Astrocyte of the cerebellum (primary cell): ENCODE results near the gene GMEB2.

Source experiments
- DNase-seq: peaks from one replicate; pipeline ENCODE4 v3.0.0-alpha.2; 2011; ENCODE audit warnings: low read depth
- H3K4me3 ChIP-seq: 2 replicates; pipeline ENCODE4 v1.5.1; 2011; ENCODE audit warnings: mild to moderate bottlenecking, low read depth, low read length, moderate library complexity
- in situ Hi-C: cut with HindIII; loops from 2 replicates; pipeline ENCODE4 v1.10.0; 2017; ENCODE audit warnings: low sequenced_read_pairs
- TF ChIP-seq, protein P1 (sequence below): IDR thresholded peaks from 2 replicates; pipeline ENCODE4 v1.5.1; 2012; ENCODE audit warnings: low read length, low read depth, moderate library complexity, mild to moderate bottlenecking; ENCODE audit errors: missing control alignments

GMEB2 gene

DNA sequence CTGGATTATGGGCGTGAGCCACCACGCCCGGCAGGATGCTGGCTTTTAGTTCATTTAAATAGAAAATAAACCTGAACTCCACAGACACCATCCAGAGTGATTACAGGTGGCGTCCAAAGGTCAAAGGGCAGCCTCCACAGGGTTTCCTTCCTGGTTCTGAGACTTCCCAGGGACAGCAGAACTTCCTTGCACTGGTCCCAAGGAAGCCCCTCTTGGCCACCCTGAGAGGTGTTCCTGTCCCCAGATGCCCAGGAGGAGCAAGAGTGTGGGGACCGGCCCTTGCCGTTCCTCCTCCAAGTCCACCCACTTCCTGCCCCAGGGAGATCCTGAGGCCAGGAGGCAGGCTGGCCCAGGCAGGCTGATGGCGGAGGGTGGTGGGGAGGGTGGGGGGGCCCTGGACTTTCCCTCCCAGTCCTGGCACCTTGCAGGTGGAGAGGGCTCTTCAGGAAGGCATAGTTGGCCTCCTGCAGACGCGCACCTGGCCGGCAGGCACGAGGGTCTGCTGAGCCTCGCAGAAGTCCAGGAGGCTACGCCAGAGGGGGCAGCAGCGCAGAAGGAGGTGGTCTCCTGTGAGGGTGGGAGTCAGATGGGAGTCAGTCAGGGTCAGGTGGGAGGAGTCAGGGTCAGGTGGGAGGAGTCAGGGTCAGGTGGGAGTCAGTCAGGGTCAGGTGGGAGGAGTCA, 68.0 kb downstream of the GMEB2 start:
- TF ChIP-seq, protein P1, sequence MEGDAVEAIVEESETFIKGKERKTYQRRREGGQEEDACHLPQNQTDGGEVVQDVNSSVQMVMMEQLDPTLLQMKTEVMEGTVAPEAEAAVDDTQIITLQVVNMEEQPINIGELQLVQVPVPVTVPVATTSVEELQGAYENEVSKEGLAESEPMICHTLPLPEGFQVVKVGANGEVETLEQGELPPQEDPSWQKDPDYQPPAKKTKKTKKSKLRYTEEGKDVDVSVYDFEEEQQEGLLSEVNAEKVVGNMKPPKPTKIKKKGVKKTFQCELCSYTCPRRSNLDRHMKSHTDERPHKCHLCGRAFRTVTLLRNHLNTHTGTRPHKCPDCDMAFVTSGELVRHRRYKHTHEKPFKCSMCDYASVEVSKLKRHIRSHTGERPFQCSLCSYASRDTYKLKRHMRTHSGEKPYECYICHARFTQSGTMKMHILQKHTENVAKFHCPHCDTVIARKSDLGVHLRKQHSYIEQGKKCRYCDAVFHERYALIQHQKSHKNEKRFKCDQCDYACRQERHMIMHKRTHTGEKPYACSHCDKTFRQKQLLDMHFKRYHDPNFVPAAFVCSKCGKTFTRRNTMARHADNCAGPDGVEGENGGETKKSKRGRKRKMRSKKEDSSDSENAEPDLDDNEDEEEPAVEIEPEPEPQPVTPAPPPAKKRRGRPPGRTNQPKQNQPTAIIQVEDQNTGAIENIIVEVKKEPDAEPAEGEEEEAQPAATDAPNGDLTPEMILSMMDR: no peak
- in situ Hi-C loops: no loop called here
- DNase-seq: no peak
- no peak overlapping the region for H3K4me3 ChIP-seq

DNA sequence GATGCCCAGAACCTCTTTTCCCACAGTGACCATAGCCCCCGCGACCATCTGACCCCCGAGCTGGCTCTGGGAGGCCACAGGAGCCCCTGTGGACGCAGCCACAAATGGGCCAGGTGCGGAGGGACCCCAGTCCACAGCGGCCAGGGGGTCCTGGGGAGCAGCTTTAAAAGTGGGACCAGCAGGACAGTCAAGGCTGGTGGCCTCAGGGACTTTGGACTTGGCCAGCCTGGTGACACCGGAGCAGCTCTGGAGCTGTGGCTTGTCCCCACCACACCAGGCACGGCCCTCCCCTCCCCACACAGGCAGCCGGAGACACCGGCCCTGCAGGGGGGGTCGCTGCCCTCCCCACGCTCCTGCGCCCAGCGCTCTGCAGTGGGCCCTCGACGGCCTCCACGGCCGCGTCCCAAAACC, 69.4 kb downstream of the GMEB2 start:
- H3K4me3 ChIP-seq: no peak overlapping the region
- TF ChIP-seq, protein P1: no peak
- no peak for DNase-seq
- in situ Hi-C loops: no loop called here

GRCh38 chr20:63556873-63557478, 69.9 kb downstream of the GMEB2 start:
- in situ Hi-C loops: no loop called here
- TF ChIP-seq, protein P1: no peak
- H3K4me3 ChIP-seq: no peak overlapping the region
- DNase-seq: no peak

- no peak for DNase-seq
- TF ChIP-seq, protein P1: no peak
- in situ Hi-C loops: no loop called here
- no peak overlapping the region for H3K4me3 ChIP-seq
Measured at GRCh38 chr20:63555661-63556381, 71.1 kb downstream of the GMEB2 start.

DNA sequence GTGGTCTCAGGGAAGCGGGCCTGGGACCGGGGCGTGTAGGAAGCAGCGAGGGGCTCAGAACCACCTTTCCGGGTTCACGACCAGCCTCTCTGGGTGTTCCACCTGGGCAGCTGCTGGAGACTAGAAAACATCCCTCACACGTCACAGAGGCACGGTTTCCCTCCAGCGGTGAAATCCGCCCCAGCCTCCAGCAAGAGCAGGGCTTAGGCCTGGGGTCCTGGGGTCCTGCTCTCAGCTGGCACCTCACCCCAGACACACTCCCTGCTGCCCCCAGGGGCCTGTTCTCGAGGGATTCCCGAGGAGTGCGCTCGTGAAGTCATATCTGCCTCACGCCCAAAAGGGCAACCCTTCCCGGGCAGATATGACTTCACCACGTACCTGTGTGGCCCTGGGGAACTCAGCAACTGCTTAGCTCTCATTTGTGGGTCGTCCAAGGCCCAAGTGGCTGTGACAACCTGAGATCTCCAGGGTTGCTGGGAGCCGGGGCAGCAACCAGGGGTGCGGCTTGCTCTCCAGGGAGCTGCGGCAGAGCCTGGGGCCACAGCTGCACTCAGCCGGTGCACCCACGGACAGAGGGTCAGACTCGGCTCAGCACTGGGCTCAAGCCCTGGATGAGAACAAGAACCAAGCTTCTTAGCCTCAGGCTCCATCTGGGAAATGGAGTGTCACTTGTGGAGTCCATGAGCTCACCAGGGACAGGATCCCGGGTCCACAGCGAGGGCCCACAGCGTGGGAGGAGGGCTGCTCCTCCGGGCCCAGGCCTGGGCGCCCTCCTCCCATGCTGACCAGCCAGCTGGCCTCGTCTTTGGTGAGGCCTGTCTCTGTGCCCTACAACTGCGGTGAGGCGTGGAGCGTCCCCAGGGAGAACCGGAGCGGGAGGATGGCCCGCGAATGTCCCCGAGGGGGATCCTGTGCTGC, 72.3 kb downstream of the GMEB2 start:
- in situ Hi-C loops: no loop called here
- no peak for DNase-seq

More for the DNA sequence above, 72.3 kb downstream of the GMEB2 start:
- TF ChIP-seq, protein P1: no peak
- peak overlapping the region; percentile 48 for H3K4me3 ChIP-seq
